Neural cell (in vitro differentiated cells): ENCODE results near the gene KLHDC9. TPM values are rescaled to one million over a fixed set of nuclear protein-coding genes. Genes with fewer than 3 reads are reported as not detected.

Experiments
- H2AFZ ChIP-seq: fragments of 200-600, 300-800 bp; sonication (generic), shearing (Covaris generic); 2 replicates; pipeline ENCODE4 v1.6.0; 2014; ENCODE audit warnings: low read depth, mild to moderate bottlenecking, antibody characterized with exemption, low read length, moderate library complexity
- H3F3A ChIP-seq: fragments of 200-600 bp; shearing (Covaris generic); 2 replicates; pipeline ENCODE4 v1.6.1; 2016; ENCODE audit warnings: mild to moderate bottlenecking, moderate library complexity, mixed read lengths, antibody characterized with exemption, low read length; ENCODE audit not compliant: insufficient read depth, poor library complexity, severe bottlenecking
- H3K27ac ChIP-seq: fragments of 200-600, 300-800 bp; sonication (generic), shearing (Covaris generic); 2 replicates; pipeline ENCODE4 v1.5.1; 2014; ENCODE audit warnings: mild to moderate bottlenecking, low read length, moderate library complexity
- H3K27me3 ChIP-seq: fragments of 300-800, 200-600 bp; sonication (generic), shearing (Covaris generic); 2 replicates; pipeline ENCODE4 v1.6.0; 2014; ENCODE audit warnings: mild to moderate bottlenecking, low read depth, low read length, moderate library complexity; ENCODE audit not compliant: insufficient read depth
- H3K36me3 ChIP-seq: fragments of 300-800, 200-600 bp; sonication (generic), shearing (Covaris generic); 2 replicates; pipeline ENCODE4 v1.5.1; 2014; ENCODE audit warnings: mild to moderate bottlenecking, antibody characterized with exemption, low read length, moderate library complexity; ENCODE audit not compliant: insufficient read depth
- H3K4me2 ChIP-seq: fragments of 300-800, 200-600 bp; sonication (generic), shearing (Covaris generic); 2 replicates; pipeline ENCODE4 v1.6.0; 2014; ENCODE audit warnings: mild to moderate bottlenecking, low read length
- H3K4me3 ChIP-seq: fragments of 300-800, 200-600 bp; sonication (generic), shearing (Covaris generic); 2 replicates; pipeline ENCODE4 v1.5.1; 2014; ENCODE audit warnings: mild to moderate bottlenecking, low read length, moderate library complexity
- H3K79me2 ChIP-seq: fragments of 200-600 bp; shearing (Covaris generic); replicated peaks from 2 replicates; pipeline ENCODE4 v1.6.0; 2014; ENCODE audit warnings: mild to moderate bottlenecking, low read length, moderate library complexity; ENCODE audit not compliant: insufficient read depth
- H3K9ac ChIP-seq: fragments of 300-800, 200-600 bp; sonication (generic), shearing (Covaris generic); 2 replicates; pipeline ENCODE4 v1.6.1; 2016; ENCODE audit warnings: mild to moderate bottlenecking, low read length, mixed read lengths
- H3K9me2 ChIP-seq: fragments of 200-600 bp; shearing (Covaris generic); 2 replicates; pipeline ENCODE4 v1.6.1; 2016; ENCODE audit warnings: mild to moderate bottlenecking, low read length, mixed read lengths; ENCODE audit not compliant: insufficient read depth
- H3K9me3 ChIP-seq: fragments of 200-600, 300-800 bp; sonication (generic), shearing (Covaris generic); 2 replicates; pipeline ENCODE4 v1.6.1; 2016; ENCODE audit warnings: mild to moderate bottlenecking, mixed run types, low read length, moderate library complexity, mixed read lengths
- H4K20me1 ChIP-seq: fragments of 200-600 bp; shearing (Covaris generic); 2 replicates; pipeline ENCODE4 v1.6.1; 2016; ENCODE audit warnings: mild to moderate bottlenecking, mixed run types; ENCODE audit not compliant: insufficient read depth
- EP300 ChIP-seq: fragments of 450-650 bp; conservative IDR thresholded peaks from 2 replicates; pipeline ENCODE4 v1.6.1; 2014; ENCODE audit warnings: antibody characterized with exemption, mild to moderate bottlenecking, moderate library complexity; ENCODE audit not compliant: poor library complexity, severe bottlenecking
- EZH2 ChIP-seq: fragments of 200-600, 300-800 bp; shearing (Covaris generic), sonication (generic); IDR thresholded peaks from 2 replicates; pipeline ENCODE4 v1.6.1; 2014; ENCODE audit warnings: antibody characterized with exemption, low read length, borderline replicate concordance, mild to moderate bottlenecking; ENCODE audit not compliant: insufficient read depth, poor library complexity, severe bottlenecking
- MXI1 ChIP-seq: fragments of 450-650 bp; conservative IDR thresholded peaks from 2 replicates; pipeline ENCODE4 v1.6.1; 2014; ENCODE audit warnings: antibody characterized with exemption, mild to moderate bottlenecking; ENCODE audit not compliant: poor library complexity, severe bottlenecking
- POLR2AphosphoS5 ChIP-seq: IDR thresholded peaks from 2 replicates; pipeline ENCODE4 v1.6.1; 2012
- RAD21 ChIP-seq: fragments of 450-650 bp; conservative IDR thresholded peaks from 2 replicates; pipeline ENCODE4 v1.6.1; 2014; ENCODE audit warnings: antibody characterized with exemption, mild to moderate bottlenecking, moderate library complexity
- SMC3 ChIP-seq: fragments of 450-650 bp; conservative IDR thresholded peaks from 2 replicates; pipeline ENCODE4 v1.6.1; 2014; ENCODE audit warnings: antibody characterized with exemption, mild to moderate bottlenecking, moderate library complexity; ENCODE audit not compliant: poor library complexity
- TAF1 ChIP-seq: IDR thresholded peaks from 2 replicates; pipeline ENCODE4 v1.6.1; 2012; ENCODE audit warnings: low read depth
- polyA plus RNA-seq: library from polyadenylated mRNA; depleted of rRNA; stranded (reverse); fragments of >200 nt; gene quantifications from 2 replicates; pipeline ENCODE4 v1.2.3, GENCODE V29; 2014
- TF ChIP-seq, protein P1 (sequence below): IDR thresholded peaks from 2 replicates; pipeline ENCODE4 v1.6.1; 2012; ENCODE audit warnings: borderline replicate concordance
- TF ChIP-seq, protein P2 (sequence below): fragments of 450-650 bp; IDR thresholded peaks from 2 replicates; pipeline ENCODE4 v1.5.1; 2014; ENCODE audit warnings: antibody characterized with exemption, mild to moderate bottlenecking, moderate library complexity; ENCODE audit not compliant: poor library complexity, severe bottlenecking

KLHDC9 gene
- polyA plus RNA-seq, 1 donor from 2014 or later: 78.1 TPM

DNA sequence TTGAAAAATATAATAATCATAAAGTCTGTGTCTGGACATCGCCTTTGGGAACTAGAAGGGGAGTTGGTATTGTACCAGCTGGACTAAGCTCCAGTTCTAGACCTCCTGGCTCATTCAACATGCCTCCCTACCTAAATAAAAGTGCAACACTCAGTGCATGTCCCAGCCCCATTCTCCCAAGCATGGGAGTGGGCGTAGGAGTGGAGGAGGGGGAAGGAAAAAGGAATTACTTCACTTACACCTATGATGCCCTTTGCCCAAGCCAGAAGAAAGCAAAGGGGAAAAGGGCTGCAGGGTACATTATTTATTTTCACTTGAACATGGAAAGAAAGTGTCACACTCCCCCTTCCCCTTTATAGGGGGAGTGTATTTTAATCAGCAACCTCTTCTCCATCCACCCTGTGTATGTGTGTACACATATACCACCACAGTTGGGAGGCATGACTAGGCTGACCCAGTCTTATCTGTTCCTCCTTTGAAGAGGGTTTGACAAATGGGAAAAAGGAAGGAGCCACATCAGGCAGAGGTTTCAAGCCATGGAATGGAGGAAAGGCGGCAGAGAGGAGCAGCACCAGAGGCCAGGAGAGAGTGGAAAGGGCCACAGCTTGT, 23.0 kb downstream of the KLHDC9 start:
- Histone ChIP-seq H3K4me2 (no peak overlapping the region), H3K27me3 (no peaks in the 10 kb centered on the region), H3K9me3 (no peaks in the 10 kb centered on the region), H4K20me1 (no peaks in the 10 kb centered on the region), H3K36me3 (no peaks in the 10 kb centered on the region), H3F3A (no peaks in the 10 kb centered on the region), H2AFZ (no peak overlapping the region), H3K9me2 (no peaks in the 10 kb centered on the region), H3K79me2 (peaks cover 22% of the 10 kb centered on the region), H3K4me3 (no peak overlapping the region), H3K27ac (no peak overlapping the region), H3K9ac (no peak overlapping the region)
- TF ChIP-seq TAF1 (no peak), POLR2AphosphoS5 (no peak), EP300 (no peak)

DNA sequence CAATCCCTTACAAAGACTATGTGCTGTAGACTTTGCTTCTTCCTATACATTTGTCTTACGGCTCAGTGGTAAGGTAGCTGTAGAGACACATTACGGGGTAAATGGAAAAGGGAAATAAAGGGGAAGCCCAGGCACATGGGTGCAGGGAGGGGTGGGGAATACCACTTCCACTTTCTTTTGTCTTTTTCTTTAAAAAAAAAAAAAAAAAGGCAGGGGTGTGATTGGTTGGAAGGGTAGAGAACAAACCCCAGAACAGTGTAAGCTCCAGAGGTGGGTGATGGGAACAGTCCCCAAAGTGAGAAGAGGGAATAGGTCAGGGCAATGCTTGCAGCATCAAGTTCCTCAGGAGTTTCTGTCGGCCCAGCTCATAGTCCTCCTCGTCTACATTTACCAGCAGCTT, 23.7 kb downstream of the KLHDC9 start:
- H3K4me3 ChIP-seq: no peak overlapping the region
- no peak overlapping the region for H3K27ac ChIP-seq
- no peaks in the 10 kb centered on the region for H3F3A ChIP-seq
- H3K27me3 ChIP-seq: no peaks in the 10 kb centered on the region
- no peaks in the 10 kb centered on the region for H3K36me3 ChIP-seq
- peaks cover 18% of the 10 kb centered on the region for H3K79me2 ChIP-seq
- H3K9me3 ChIP-seq: no peaks in the 10 kb centered on the region
- H3K9ac ChIP-seq: no peak overlapping the region
- no peaks in the 10 kb centered on the region for H3K9me2 ChIP-seq
- H2AFZ ChIP-seq: no peak overlapping the region
- TF ChIP-seq POLR2AphosphoS5 (no peak), TAF1 (no peak), RAD21 (no peak), EZH2 (no peak), MXI1 (no peak), EP300 (no peak), SMC3 (no peak)
- TF ChIP-seq, protein P1, sequence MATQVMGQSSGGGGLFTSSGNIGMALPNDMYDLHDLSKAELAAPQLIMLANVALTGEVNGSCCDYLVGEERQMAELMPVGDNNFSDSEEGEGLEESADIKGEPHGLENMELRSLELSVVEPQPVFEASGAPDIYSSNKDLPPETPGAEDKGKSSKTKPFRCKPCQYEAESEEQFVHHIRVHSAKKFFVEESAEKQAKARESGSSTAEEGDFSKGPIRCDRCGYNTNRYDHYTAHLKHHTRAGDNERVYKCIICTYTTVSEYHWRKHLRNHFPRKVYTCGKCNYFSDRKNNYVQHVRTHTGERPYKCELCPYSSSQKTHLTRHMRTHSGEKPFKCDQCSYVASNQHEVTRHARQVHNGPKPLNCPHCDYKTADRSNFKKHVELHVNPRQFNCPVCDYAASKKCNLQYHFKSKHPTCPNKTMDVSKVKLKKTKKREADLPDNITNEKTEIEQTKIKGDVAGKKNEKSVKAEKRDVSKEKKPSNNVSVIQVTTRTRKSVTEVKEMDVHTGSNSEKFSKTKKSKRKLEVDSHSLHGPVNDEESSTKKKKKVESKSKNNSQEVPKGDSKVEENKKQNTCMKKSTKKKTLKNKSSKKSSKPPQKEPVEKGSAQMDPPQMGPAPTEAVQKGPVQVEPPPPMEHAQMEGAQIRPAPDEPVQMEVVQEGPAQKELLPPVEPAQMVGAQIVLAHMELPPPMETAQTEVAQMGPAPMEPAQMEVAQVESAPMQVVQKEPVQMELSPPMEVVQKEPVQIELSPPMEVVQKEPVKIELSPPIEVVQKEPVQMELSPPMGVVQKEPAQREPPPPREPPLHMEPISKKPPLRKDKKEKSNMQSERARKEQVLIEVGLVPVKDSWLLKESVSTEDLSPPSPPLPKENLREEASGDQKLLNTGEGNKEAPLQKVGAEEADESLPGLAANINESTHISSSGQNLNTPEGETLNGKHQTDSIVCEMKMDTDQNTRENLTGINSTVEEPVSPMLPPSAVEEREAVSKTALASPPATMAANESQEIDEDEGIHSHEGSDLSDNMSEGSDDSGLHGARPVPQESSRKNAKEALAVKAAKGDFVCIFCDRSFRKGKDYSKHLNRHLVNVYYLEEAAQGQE: no peak
- TF ChIP-seq, protein P2, sequence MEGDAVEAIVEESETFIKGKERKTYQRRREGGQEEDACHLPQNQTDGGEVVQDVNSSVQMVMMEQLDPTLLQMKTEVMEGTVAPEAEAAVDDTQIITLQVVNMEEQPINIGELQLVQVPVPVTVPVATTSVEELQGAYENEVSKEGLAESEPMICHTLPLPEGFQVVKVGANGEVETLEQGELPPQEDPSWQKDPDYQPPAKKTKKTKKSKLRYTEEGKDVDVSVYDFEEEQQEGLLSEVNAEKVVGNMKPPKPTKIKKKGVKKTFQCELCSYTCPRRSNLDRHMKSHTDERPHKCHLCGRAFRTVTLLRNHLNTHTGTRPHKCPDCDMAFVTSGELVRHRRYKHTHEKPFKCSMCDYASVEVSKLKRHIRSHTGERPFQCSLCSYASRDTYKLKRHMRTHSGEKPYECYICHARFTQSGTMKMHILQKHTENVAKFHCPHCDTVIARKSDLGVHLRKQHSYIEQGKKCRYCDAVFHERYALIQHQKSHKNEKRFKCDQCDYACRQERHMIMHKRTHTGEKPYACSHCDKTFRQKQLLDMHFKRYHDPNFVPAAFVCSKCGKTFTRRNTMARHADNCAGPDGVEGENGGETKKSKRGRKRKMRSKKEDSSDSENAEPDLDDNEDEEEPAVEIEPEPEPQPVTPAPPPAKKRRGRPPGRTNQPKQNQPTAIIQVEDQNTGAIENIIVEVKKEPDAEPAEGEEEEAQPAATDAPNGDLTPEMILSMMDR: no peak
- H3K4me2 ChIP-seq: no peak overlapping the region
- no peaks in the 10 kb centered on the region for H4K20me1 ChIP-seq
